NAMALWA (cell line): Measurements from ENCODE around the gene BAHCC1.
A peak's percentile ranks its signal among the peaks of the same experiment; 100 is the strongest.

ENCODE experiments used
- DNase-seq: peaks from one replicate; pipeline ENCODE4 v3.0.0-alpha.2; 2015; ENCODE audit warnings: low spot score

The BAHCC1 gene

GRCh38 chr17:81493198-81494038, 98.2 kb downstream of the BAHCC1 start:
- DNase-seq = no peak

- DNase-seq = peak; percentile 51
Observed at GRCh38 chr17:81494626-81495377, 99.5 kb downstream of the BAHCC1 start.

- DNase-seq = no peak
Observed at GRCh38 chr17:81498953-81499600, 103.8 kb downstream of the BAHCC1 start.

- DNase-seq = no peak
Observed at GRCh38 chr17:81499601-81499970, 104.3 kb downstream of the BAHCC1 start.

- no peak for DNase-seq
Observed at GRCh38 chr17:81500047-81500446, 104.8 kb downstream of the BAHCC1 start.

GRCh38 chr17:81502471-81503017, 107.3 kb downstream of the BAHCC1 start:
- DNase-seq = no peak

- DNase-seq = no peak
Observed at GRCh38 chr17:81503619-81504018, 108.4 kb downstream of the BAHCC1 start.

GRCh38 chr17:81508639-81509206, 113.5 kb downstream of the BAHCC1 start:
- no peak for DNase-seq

- no peak for DNase-seq
Observed at GRCh38 chr17:81509207-81509971, 114.1 kb downstream of the BAHCC1 start.

GRCh38 chr17:81509972-81510784, 114.9 kb downstream of the BAHCC1 start:
- DNase-seq = no peak

- DNase-seq = no peak
Observed at GRCh38 chr17:81510785-81511553, 115.7 kb downstream of the BAHCC1 start.

- no peak for DNase-seq
Observed at GRCh38 chr17:81511554-81511803, 116.2 kb downstream of the BAHCC1 start.

- DNase-seq = no peak
Observed at GRCh38 chr17:81511804-81512561, 116.7 kb downstream of the BAHCC1 start.

- peak; percentile 92 for DNase-seq
Observed at GRCh38 chr17:81512562-81513371, 117.5 kb downstream of the BAHCC1 start, which contains the start of gene ACTG1. TSS of gene ACTG1 (minus strand) at chr17:81512799. CDS start at chr17:81512354, 445 bp downstream.

- DNase-seq = peak; percentile 83
Observed at GRCh38 chr17:81513372-81513752, 118.1 kb downstream of the BAHCC1 start.

GRCh38 chr17:81513753-81514488, 118.7 kb downstream of the BAHCC1 start:
- peak; percentile 43 for DNase-seq

- no peak for DNase-seq
Observed at GRCh38 chr17:81514489-81514738, 119.2 kb downstream of the BAHCC1 start.
